Sigmoid colon (tissue), 7 donors: ENCODE measurements around the gene EPHA1. TPM values are rescaled to one million over a fixed set of nuclear protein-coding genes. Genes with fewer than 3 reads are reported as not detected.
A peak's percentile ranks its signal among the peaks of the same experiment; 100 is the strongest.
"Not testable (repeated sequence)": the region's sequence is repeated elsewhere in the genome, so short reads cannot be mapped to it uniquely, and the experiment has no call there.

Source experiments
- DNase-seq: peaks from one replicate; pipeline ENCODE4 v3.0.0-alpha.2; 2019
- H3K27ac ChIP-seq, 4 donors: fragments of 200-600 bp; sonication (generic); one replicate each; pipeline ENCODE4 v1.5.1; 2016 to 2019; ENCODE audit warnings: mild to moderate bottlenecking in 1 of 4
- H3K27me3 ChIP-seq, 3 donors: fragments of 200-600 bp; sonication (generic); one replicate each; pipeline ENCODE4 v1.5.1; 2019; ENCODE audit warnings: mild to moderate bottlenecking in 1 of 3
- H3K36me3 ChIP-seq, 4 donors: fragments of 200-600 bp; sonication (generic); one replicate each; pipeline ENCODE4 v1.5.1; 2016 to 2019
- H3K4me1 ChIP-seq, 4 donors: fragments of 200-600 bp; sonication (generic); one replicate each; pipeline ENCODE4 v1.5.1; 2017 to 2019
- H3K4me3 ChIP-seq, 4 donors: fragments of 200-600 bp; sonication (generic); one replicate each; pipeline ENCODE4 v1.5.1; 2017 to 2019; ENCODE audit warnings: mild to moderate bottlenecking in 2 of 4, moderate library complexity in 1 of 4
- H3K9me3 ChIP-seq, 4 donors: fragments of 200-600 bp in 3 of 4; sonication (generic) in 3 of 4; one replicate each; pipeline versions ENCODE4 v1.5.1 to v1.6.1; 2013 to 2019
- CTCF ChIP-seq, 4 experiments: fragments of 450-650 bp in 3 of 4; fragments of 200-600 bp in 1 of 4; IDR thresholded peaks; one replicate each; pipeline ENCODE4 v1.5.1; 2016 to 2019; ENCODE audit warnings: antibody characterized with exemption in 4 of 4, mild to moderate bottlenecking in 3 of 4, moderate library complexity in 2 of 4
- EP300 ChIP-seq, 4 donors: sonication (generic); formaldehyde crosslinking; IDR thresholded peaks; one replicate each; pipeline ENCODE4 v1.6.1; 2017; ENCODE audit warnings: antibody characterized with exemption in 4 of 4
- POLR2A ChIP-seq, 2 donors: fragments of 450-650 bp; IDR thresholded peaks; one replicate each; pipeline ENCODE4 v1.6.1; 2016; ENCODE audit warnings: antibody characterized with exemption in 2 of 2, mild to moderate bottlenecking in 2 of 2, moderate library complexity in 2 of 2
- POLR2AphosphoS5 ChIP-seq, 4 donors: sonication (generic); formaldehyde crosslinking; IDR thresholded peaks; one replicate each; pipeline ENCODE4 v1.6.1; 2017; ENCODE audit warnings: antibody characterized with exemption in 4 of 4
- WGBS, 2 donors: extraction: QIAGEN DNeasy Blood & Tissue Kit; methylation state at CpG; one replicate each; pipeline ENCODE4 v1.1.7; 2013; 5-methylcytosine and 5-hydroxymethylcytosine counted together
- intact Hi-C: fragments of 100-400 bp; cut with DNase I; formaldehyde crosslinking; loops from one replicate; pipeline ENCODE4 v1.15.1; 2023
- polyA plus RNA-seq, 3 donors: library from polyadenylated mRNA; stranded (reverse); fragments of 200-250 nt; gene quantifications; one replicate each; pipeline ENCODE4 v1.2.3, GENCODE V29; 2013
- total RNA-seq, 4 donors: library from RNA; depleted of rRNA; stranded (reverse); fragments of >200 nt; gene quantifications; one replicate each; pipeline ENCODE4 v1.1.0, GENCODE V29; 2016
- donor health status: healthy with polysubstance abuse.
- donor health status: Bipolar disorder and iron deficiency.
- donor health status: healthy.

Gene EPHA1
- total and polyA plus RNA-seq, 7 donors = 0.14 to 10.2 (median 1.5) TPM; not detected in 2

DNA sequence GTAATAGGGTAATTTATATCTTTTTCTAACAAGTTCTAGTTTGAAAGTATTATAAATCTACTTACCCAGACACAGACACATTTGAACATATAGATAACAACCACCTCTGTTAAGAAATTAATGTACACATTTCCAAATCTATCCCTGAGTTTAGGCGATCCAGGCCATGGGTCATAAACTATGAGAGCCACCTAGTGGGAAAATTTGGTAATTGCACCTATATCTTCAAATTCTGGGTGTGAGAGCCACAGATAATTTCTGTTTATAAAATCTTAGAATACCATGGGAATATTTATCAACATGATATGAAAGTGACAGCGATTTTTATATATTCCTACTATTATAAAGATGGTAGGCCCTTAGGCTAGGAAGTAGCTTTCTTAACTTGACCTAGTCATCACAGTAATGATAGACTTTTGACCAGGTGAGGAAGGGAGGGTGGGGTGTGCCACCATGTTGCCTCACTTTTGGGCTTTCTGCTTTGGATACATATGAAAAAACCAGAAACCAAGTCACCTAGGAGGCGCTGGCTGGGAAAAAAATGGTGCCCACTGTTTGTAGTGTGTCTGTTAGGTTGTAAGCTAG lies 8.0 kb upstream of the EPHA1 start:
- intact Hi-C loops = loop anchor here (1.0 to 5.0 kb wide), 3 partner anchors 34 to 176 kb away; partner anchors contain the start of gene ZYX
- Histone ChIP-seq H3K9me3 (no peaks in the 10 kb centered on the region), H3K4me1 (peaks cover 0 to 8% (median 0%) of the 10 kb centered on the region in 4 donors), H3K36me3 (no peaks in the 10 kb centered on the region), H3K4me3 (no peak overlapping the region), H3K27ac (no peak overlapping the region), H3K27me3 (no peaks in the 10 kb centered on the region)
- WGBS, 2 donors = 3 to 13% methylated on average over 3 of the region's 3 CpGs
- no peak for DNase-seq
- TF ChIP-seq CTCF (IDR thresholded peaks at IDR 0.05) (peak; percentile 33 to 70 (median 62)), EP300 (IDR thresholded peaks at IDR 0.05) (no peak)

GRCh38 chr7:143415742-143416397 lies 7.2 kb upstream of the EPHA1 start:
- Histone ChIP-seq H3K9me3 (no peaks in the 10 kb centered on the region), H3K27me3 (no peaks in the 10 kb centered on the region), H3K4me1 (peaks cover 0 to 16% (median 5%) of the 10 kb centered on the region in 4 donors), H3K27ac (peak overlapping the region in 1 of 4 donors; percentile 4), H3K36me3 (no peaks in the 10 kb centered on the region), H3K4me3 (no peak overlapping the region)
- intact Hi-C loops = loop anchor here (1.0 to 5.0 kb wide), 3 partner anchors 34 to 176 kb away; partner anchors contain the start of gene ZYX
- TF ChIP-seq CTCF (IDR thresholded peaks at IDR 0.05) (no peak), POLR2AphosphoS5 (IDR thresholded peaks at IDR 0.05) (no peak)
- no peak for DNase-seq
- 80 to 86% methylated on average over 8 of the region's 8 CpGs for WGBS, 2 donors

- H3K27ac ChIP-seq, H3K9me3 ChIP-seq, DNase-seq, H3K27me3 ChIP-seq, H3K4me3 ChIP-seq, H3K36me3 ChIP-seq: not testable (repeated sequence)
- WGBS, 2 donors = 80 to 87% methylated on average over 7 of the region's 7 CpGs
- intact Hi-C loops = loop anchor here (5.0 kb wide), 2 partner anchors 33 to 113 kb away; partner anchors contain the start of gene ZYX
- peaks cover 0 to 22% (median 10%) of the 10 kb centered on the region in 4 donors for H3K4me1 ChIP-seq
Observed at GRCh38 chr7:143415209-143415608, 6.6 kb upstream of the EPHA1 start.

DNA sequence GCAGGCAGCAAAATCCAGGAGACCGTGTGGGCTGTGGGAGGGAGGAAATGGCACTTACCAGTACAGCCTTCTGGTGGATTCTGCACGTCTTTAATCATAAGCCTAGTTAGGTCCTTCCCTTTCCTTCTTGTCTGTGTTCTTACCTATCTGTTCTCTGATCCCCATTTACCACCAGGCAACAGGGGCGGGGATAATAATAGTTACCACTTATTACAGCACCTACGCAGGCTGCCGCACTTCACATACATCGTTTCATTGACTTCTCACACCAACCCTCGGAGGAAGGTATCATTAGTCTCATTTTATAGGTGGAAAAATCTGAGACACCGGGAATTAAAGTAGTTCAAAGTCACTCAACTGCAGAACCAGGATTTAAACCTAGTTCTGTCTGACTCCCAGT lies 4.5 kb upstream of the EPHA1 start:
- H3K27ac ChIP-seq = no peak overlapping the region
- TF ChIP-seq POLR2AphosphoS5 (IDR thresholded peaks at IDR 0.05) (no peak), EP300 (IDR thresholded peaks at IDR 0.05) (no peak), CTCF (IDR thresholded peaks at IDR 0.05) (no peak), POLR2A (IDR thresholded peaks at IDR 0.05) (no peak)
- H3K27me3 ChIP-seq = no peaks in the 10 kb centered on the region
- DNase-seq = no peak
- WGBS, 2 donors = 87 to 90% methylated on average over 8 of the region's 8 CpGs
- H3K9me3 ChIP-seq = no peaks in the 10 kb centered on the region
- intact Hi-C loops = loop anchor here (5.0 kb wide), 1 partner anchor 51 kb away; the partner anchor contains the start of gene FAM131B
- H3K4me3 ChIP-seq = no peak overlapping the region
- no peaks in the 10 kb centered on the region for H3K36me3 ChIP-seq
- H3K4me1 ChIP-seq = peaks cover 0 to 41% (median 23%) of the 10 kb centered on the region in 4 donors

DNA sequence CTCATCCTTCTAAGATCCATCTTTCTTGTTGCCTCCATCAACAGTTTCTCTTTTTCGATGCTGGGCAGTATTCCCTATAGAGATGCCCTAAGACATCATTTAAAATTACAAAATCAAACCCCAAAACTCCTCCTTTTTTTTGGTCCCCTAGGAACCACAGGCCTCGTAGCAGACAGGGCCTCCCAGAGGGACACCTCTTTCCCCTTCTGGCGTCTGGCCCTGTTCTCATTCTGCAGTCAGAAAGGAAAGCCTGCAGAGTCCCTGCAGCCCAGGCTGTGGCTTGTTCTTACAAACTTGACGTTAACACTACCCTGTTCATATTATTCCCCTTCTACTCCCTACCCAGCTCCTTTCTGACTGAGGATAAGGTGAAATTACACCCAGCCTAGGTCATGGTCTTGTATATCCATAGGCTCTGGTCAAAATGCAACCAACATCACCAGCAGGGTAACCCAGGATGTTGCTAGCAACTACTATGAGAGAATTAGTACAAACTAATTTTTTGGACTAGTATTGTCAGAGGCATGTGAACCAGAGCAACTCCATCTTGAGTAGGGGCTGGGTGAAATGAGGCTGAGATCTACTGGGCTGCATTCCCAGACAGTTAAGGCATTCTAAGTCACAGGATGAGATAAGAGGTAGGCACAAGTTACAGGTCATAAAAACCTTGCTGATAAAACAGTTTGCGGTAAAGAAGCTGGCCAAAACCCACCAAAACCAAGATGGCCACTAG lies 3.5 kb upstream of the EPHA1 start:
- TF ChIP-seq CTCF (IDR thresholded peaks at IDR 0.05) = no peak
- TF ChIP-seq EP300 (IDR thresholded peaks at IDR 0.05) = no peak
- no peak for TF ChIP-seq POLR2A (IDR thresholded peaks at IDR 0.05)
- no peak for TF ChIP-seq POLR2AphosphoS5 (IDR thresholded peaks at IDR 0.05)
- WGBS, 2 donors = 65 to 69% methylated on average over 5 of the region's 5 CpGs
- peak overlapping the region in 1 of 4 donors; percentile 65 for H3K27ac ChIP-seq
- H3K4me3 ChIP-seq = no peak overlapping the region
- peaks cover 0 to 41% (median 25%) of the 10 kb centered on the region in 4 donors for H3K4me1 ChIP-seq
- no peaks in the 10 kb centered on the region for H3K36me3 ChIP-seq
- no peaks in the 10 kb centered on the region for H3K27me3 ChIP-seq
- intact Hi-C loops = loop anchor here (5.0 kb wide), 1 partner anchor 50 kb away; the partner anchor contains the start of gene FAM131B
- H3K9me3 ChIP-seq = no peaks in the 10 kb centered on the region
- DNase-seq = no peak
